Activated gamma-delta T cell treated with anti-CD3 and anti-CD28 coated beads, Interleukin-2, amount 50 U/mL, for 16 hours (primary cell): ENCODE data around the gene VPS45.
"Not testable (repeated sequence)": the region's sequence is repeated elsewhere in the genome, so short reads cannot be mapped to it uniquely, and the experiment has no call there.

Source experiments
- DNase-seq: peaks from one replicate; pipeline ENCODE4 v3.0.0-alpha.2; 2020; ENCODE audit warnings: low read depth

VPS45 gene

GRCh38 chr1:150160964-150161621 lies 93.5 kb downstream of the VPS45 start:
- DNase-seq, result no peak

- no peak for DNase-seq
These were observed 94.4 kb downstream of the VPS45 start for GRCh38 chr1:150161747-150162581.

GRCh38 chr1:150162582-150162861 lies 94.9 kb downstream of the VPS45 start:
- DNase-seq, result no peak

GRCh38 chr1:150162862-150163706 lies 95.5 kb downstream of the VPS45 start:
- no peak for DNase-seq

- no peak for DNase-seq
These were observed 96.6 kb downstream of the VPS45 start for GRCh38 chr1:150164224-150164623.

- no peak for DNase-seq
These were observed 97.2 kb downstream of the VPS45 start for GRCh38 chr1:150164779-150165178.

- DNase-seq, result no peak
These were observed 98.3 kb downstream of the VPS45 start for GRCh38 chr1:150165622-150166612.

GRCh38 chr1:150168960-150169601 lies 101.5 kb downstream of the VPS45 start:
- DNase-seq, result peak; percentile 40

GRCh38 chr1:150171801-150172200 lies 104.2 kb downstream of the VPS45 start:
- no peak for DNase-seq

GRCh38 chr1:150173141-150173585 lies 105.6 kb downstream of the VPS45 start:
- DNase-seq, result no peak

GRCh38 chr1:150176593-150176992 lies 109.0 kb downstream of the VPS45 start:
- DNase-seq, result no peak

GRCh38 chr1:150178548-150178947 lies 111.0 kb downstream of the VPS45 start:
- DNase-seq, result no peak

GRCh38 chr1:150179867-150180266 lies 112.3 kb downstream of the VPS45 start:
- no peak for DNase-seq

- DNase-seq, result no peak
These were observed 112.9 kb downstream of the VPS45 start for GRCh38 chr1:150180474-150180873.

- DNase-seq, result no peak
These were observed 114.7 kb downstream of the VPS45 start for GRCh38 chr1:150182247-150182646.

- no peak for DNase-seq
These were observed 115.5 kb downstream of the VPS45 start for GRCh38 chr1:150183061-150183460.

GRCh38 chr1:150185481-150185880 lies 117.9 kb downstream of the VPS45 start:
- no peak for DNase-seq

GRCh38 chr1:150186438-150186788 lies 118.8 kb downstream of the VPS45 start:
- not testable (repeated sequence) for DNase-seq

GRCh38 chr1:150186789-150187559 lies 119.4 kb downstream of the VPS45 start:
- DNase-seq, result no peak

- DNase-seq, result no peak
These were observed 120.0 kb downstream of the VPS45 start for GRCh38 chr1:150187560-150187931.
